AG09319 (cell line): ENCODE results near the gene DEFB129.
A peak's percentile ranks its signal among the peaks of the same experiment; 100 is the strongest.
"Not testable (repeated sequence)": the region's sequence is repeated elsewhere in the genome, so short reads cannot be mapped to it uniquely, and the experiment has no call there.

ENCODE experiments used
- DNase-seq: peaks from one replicate; pipeline ENCODE4 v3.0.0-alpha.2; 2010; ENCODE audit warnings: low read depth; ENCODE audit errors: extremely low read depth
- TF ChIP-seq, protein P1 (sequence below): IDR thresholded peaks from 2 replicates; pipeline ENCODE4 v1.5.1; 2011; ENCODE audit warnings: low read depth, mild to moderate bottlenecking, inconsistent platforms, low read length, moderate library complexity

The DEFB129 gene

DNA sequence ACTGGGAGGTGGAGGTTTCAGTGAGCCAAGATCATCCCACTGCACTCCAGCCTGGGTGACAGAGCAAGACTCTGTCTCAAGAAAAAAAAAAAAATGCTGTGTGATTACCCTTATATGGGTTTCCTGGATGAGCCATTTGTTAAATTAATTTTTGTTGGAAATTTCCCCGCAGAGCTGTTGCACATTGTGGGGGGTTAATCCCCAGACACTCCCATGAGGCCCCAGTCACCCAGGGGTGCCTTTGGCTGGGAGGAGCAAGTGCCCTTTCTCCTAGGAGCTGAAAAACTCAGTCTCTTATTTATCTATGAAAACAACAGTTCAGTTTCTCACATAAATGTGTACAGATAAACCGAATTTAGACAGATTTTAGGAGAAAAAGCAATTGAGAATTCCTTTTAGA, 25.7 kb downstream of the DEFB129 start:
- TF ChIP-seq, protein P1, sequence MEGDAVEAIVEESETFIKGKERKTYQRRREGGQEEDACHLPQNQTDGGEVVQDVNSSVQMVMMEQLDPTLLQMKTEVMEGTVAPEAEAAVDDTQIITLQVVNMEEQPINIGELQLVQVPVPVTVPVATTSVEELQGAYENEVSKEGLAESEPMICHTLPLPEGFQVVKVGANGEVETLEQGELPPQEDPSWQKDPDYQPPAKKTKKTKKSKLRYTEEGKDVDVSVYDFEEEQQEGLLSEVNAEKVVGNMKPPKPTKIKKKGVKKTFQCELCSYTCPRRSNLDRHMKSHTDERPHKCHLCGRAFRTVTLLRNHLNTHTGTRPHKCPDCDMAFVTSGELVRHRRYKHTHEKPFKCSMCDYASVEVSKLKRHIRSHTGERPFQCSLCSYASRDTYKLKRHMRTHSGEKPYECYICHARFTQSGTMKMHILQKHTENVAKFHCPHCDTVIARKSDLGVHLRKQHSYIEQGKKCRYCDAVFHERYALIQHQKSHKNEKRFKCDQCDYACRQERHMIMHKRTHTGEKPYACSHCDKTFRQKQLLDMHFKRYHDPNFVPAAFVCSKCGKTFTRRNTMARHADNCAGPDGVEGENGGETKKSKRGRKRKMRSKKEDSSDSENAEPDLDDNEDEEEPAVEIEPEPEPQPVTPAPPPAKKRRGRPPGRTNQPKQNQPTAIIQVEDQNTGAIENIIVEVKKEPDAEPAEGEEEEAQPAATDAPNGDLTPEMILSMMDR, result no peak
- no peak for DNase-seq

DNA sequence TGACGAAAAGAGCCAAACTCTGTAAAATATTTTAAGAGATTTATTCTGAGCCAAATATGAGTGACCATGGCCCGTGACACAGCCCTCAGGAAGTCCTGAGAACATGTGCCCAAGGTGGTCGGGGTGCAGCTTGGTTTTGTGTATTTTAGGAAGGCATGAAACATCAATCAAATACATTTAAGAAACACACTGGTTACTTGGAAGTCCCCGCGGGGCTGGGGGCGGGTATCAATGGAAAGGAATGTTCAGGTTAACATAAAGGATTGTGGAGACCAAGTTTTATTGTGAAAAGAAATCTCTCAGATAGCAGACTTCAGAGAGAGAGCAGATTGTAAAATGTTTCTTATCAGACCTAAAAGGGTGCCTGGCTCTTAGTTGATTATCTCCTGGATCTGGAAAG, 26.4 kb downstream of the DEFB129 start:
- DNase-seq, result not testable (repeated sequence)

DNA sequence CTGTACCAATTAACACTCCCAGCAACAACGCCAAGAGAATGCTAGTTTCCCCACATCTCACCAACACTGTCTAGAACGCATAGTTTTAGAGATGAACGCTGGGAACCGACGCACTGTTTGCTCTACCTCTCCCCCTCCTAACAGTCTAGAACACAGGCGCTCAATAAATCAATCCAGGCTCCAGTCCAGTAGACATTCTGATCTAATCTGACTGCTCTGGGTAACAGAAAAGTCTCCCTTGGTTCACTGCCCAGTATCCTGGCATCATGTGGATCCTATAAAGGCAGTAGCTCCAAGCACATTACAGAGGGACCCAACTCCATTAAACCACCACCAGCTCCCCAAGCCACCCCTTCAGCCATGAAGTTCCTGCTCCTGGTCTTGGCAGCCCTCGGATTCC, 30.4 kb downstream of the DEFB129 start, which contains the start of gene DEFB132:
Gene DEFB132, plus strand, starts transcription at position 306 of the 400 bp plus-strand sequence. Its CDS starts 55 bp downstream, at position 361.
- TF ChIP-seq, protein P1, result no peak
- no peak for DNase-seq

DNA sequence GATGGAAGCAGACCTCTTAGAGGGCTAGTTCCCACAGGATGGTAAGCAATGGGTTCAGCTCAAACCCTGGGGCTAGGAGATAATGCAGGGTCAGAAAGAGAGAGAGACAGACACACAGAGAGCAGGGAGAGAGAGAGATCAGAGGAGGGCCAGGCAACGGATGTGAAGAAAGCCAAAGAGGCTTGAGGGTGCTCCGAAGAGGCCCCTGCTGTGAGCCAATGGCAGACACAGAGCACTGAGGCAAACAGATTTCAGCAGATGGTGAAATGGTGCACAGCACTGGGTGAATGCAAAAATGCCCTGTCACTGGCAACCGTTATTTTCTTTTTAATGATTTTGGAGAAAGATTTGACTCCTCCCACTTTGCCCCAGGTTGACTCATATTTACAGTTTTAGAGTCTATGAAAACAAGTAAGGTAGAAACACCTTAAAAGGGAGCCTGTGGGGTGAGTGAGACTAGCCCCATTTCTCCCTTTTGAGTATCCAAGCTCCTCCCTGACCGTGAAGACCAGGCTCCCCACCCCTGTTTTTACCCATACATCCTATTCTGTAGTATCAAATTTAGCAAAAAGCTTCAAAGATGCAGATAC, 31.3 kb downstream of the DEFB129 start:
- DNase-seq, result no peak
- TF ChIP-seq, protein P1, result no peak

DNA sequence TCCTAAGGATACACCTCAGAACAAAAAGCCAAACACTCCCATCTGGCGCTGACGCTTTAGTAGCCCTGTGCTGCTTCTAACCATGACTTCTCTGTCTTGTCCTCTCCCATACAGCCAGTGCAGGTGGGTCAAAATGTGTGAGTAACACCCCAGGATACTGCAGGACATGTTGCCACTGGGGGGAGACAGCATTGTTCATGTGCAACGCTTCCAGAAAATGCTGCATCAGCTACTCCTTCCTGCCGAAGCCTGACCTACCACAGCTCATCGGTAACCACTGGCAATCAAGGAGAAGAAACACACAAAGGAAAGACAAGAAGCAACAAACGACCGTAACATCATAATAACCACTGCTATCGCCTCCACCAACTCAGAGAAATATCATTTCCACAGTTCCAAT, 31.9 kb downstream of the DEFB129 start:
- TF ChIP-seq, protein P1, result peak; percentile 18
- no peak for DNase-seq

DNA sequence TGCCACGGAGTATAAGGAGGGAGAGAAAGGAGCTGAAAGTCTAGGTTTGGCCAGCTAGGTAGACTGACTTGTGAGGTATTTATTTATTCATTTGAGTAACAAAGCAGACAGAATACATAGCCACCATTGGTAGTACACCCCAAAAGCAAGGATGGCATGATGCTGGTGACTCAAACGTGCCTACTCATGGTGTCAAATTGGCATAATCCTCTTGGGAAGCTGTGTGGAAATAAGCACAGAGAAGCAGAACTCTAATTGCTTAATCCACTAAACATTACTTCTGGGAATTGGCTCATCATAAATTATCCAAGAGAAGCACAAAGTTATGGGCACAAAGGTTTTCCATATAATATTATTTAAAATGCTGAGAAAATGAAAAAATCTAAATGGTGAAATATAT, 32.9 kb downstream of the DEFB129 start:
- TF ChIP-seq, protein P1, result no peak
- no peak for DNase-seq

DNA sequence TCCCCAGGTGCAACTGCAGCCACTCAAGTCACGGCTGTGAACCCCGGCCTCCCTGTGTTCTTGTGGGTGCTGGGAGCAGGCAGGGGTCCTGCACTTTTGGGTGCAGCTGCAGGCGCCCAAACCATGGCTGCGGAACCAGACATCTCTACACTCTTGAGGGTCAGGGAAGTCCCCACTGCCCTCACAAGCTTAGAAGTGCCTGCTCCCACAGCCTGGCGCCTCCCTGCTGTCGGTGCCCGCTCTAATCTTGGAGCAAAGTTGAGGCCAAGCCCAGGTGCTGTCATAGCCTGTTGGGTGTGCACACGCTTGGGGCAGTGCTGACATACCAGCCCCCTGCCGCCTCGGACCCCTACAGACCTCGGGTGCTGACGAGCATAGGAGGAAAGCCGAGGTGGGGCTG, 36.6 kb downstream of the DEFB129 start:
- TF ChIP-seq, protein P1, result no peak
- DNase-seq, result no peak
